GM18505 (cell line): Measurements from ENCODE around the gene ZNF277.
A peak's percentile ranks its signal among the peaks of the same experiment; 100 is the strongest.
"Not testable (repeated sequence)": the region's sequence is repeated elsewhere in the genome, so short reads cannot be mapped to it uniquely, and the experiment has no call there.

Experiments
- ATAC-seq: cut with Tn5 transposase; IDR thresholded peaks from one replicate; pipeline ENCODE4 v1.9.1; 2021; ENCODE audit not compliant: unreplicated experiment
- POLR2A ChIP-seq: IDR thresholded peaks from 4 replicates; pipeline ENCODE4 v1.6.1; 2011; ENCODE audit warnings: borderline replicate concordance; ENCODE audit not compliant: insufficient read depth, insufficient read length; ENCODE audit errors: extremely low read depth

Gene ZNF277

DNA sequence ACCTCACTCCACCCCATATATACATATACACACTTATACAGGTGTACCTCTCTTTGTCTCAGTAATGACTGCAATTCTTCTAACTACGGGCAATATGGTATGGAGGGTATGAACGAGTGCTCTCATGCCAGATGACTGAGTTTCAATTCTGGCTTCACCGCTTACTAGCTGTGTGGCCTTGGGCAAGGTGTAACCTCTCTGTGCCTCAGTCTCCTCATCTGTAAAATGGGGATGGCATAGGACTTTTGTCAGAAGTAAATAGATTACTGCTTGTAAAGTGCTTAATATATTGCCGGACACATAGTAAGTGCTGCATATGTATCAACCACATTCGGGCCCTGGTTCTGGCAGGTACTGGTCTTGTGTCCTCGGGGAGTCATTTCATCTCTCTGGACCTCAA lies 183.7 kb downstream of the ZNF277 start:
- TF ChIP-seq POLR2A = no peak
- no peak for ATAC-seq

DNA sequence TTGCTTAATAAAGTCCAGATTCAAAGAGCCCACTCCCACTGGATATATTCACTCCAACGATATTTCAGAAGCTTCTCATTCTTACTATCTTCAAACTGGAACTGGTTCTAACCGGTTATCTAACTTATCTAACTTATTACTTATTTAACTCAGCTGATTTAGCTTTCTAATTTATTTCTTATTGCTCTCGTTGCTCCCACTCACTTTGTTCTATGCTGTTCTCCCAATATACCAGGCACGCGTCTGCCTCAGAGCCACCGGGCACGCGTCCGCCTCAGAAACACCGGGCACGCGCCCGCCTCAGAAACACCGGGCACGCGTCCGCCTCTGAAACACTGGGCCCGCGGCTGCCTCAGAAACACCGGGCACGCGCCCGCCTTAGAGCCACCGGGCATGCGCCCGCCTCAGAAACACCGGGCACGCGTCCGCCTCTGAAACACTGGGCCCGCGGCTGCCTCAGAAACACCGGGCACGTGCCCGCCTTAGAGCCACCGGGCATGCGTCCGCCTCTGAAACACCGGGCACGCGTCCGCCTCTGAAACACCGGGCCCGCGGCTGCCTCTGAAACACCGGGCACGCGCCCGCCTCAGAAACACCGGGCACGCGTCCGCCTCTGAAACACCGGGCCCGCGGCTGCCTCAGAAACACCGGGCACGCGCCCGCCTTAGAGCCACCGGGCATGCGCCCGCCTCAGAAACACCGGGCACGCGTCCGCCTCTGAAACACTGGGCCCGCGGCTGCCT lies 184.8 kb downstream of the ZNF277 start:
- ATAC-seq = not testable (repeated sequence)

DNA sequence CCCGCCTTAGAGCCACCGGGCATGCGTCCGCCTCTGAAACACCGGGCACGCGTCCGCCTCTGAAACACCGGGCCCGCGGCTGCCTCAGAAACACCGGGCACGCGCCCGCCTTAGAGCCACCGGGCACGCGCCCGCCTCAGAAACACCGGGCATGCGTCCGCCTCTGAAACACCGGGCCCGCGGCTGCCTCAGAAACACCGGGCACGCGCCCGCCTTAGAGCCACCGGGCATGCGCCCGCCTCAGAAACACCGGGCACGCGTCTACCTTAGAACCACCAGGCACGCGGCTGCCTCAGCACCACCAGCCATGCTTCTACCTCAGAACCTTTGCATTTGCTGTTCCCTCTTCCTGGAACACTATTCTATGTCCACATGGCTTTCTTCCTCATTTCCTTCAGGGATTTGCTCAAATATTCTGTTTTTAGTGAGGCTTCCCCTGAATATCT lies 185.4 kb downstream of the ZNF277 start:
- ATAC-seq = peak; percentile 66
